HepG2 (cell line): ENCODE results near the gene JAZF1. TPM values are rescaled to one million over a fixed set of nuclear protein-coding genes. Genes with fewer than 3 reads are reported as not detected.

Source experiments
- ATAC-seq: fragments of 200-7000 bp; cut with Tn5 transposase; 3 replicates; pipeline ENCODE4 v1.9.1; 2020; ENCODE audit warnings: mild to moderate bottlenecking, moderate library complexity
- BruUV-seq: library from RNA; stranded (reverse); fragments of 400-500 nt; replicated peaks from 2 replicates; lab custom pipeline; 2021; lab: Mats Ljungman, UMichigan
- CTCF ChIA-PET: fragments of 300-600 bp; formaldehyde crosslinking; extraction: SDS; loops from one replicate; lab custom pipeline; 2021; ENCODE audit warnings: low total read pairs, inconsistent platforms, low intra/inter-chr PET ratio; lab: Yijun Ruan, JAX
- POLR2A ChIA-PET: fragments of 350-600 bp; sonication (Branson Sonifier 250); formaldehyde crosslinking; loops from one replicate; lab custom pipeline; 2020; ENCODE audit warnings: antibody characterized with exemption, inconsistent platforms; lab: Yijun Ruan, JAX
- DNase-seq: peaks from one replicate; pipeline ENCODE4 v3.0.0-alpha.2; 2015; ENCODE audit warnings: low spot score
- FAIRE-seq: peaks from 3 replicates; lab custom pipeline; 2011; peaks lifted over from hg19 to GRCh38; lab: Jason Lieb, UNC
- H2AFZ ChIP-seq: one replicate; pipeline ENCODE4 v1.6.1; 2011; ENCODE audit warnings: low read length, inconsistent platforms
- H3K27ac ChIP-seq: fragments of 300-600 bp; 3 replicates; pipeline ENCODE4 v1.8.0; 2011; ENCODE audit warnings: mixed run types, mild to moderate bottlenecking, mixed read lengths, low read length, inconsistent platforms; ENCODE audit not compliant: insufficient read depth; ENCODE audit errors: extremely low read length
- H3K27me3 ChIP-seq, 2 experiments: fragments of 200-600 bp in 1 of 2; 2 replicates in 1 of 2; 3 replicates in 1 of 2; pipeline versions ENCODE4 v1.6.0 to v1.8.0; 2011; ENCODE audit warnings: low read length in 2 of 2, mild to moderate bottlenecking in 2 of 2, moderate library complexity in 2 of 2, inconsistent platforms in 1 of 2; ENCODE audit not compliant: insufficient read depth in 2 of 2, control insufficient read depth in 1 of 2
- H3K36me3 ChIP-seq, 2 experiments: fragments of 200-600 bp in 1 of 2; replicated peaks in 1 of 2; 2 replicates in 1 of 2; 3 replicates in 1 of 2; pipeline versions ENCODE4 v1.5.1 to v1.8.0; 2011; ENCODE audit warnings: low read length in 2 of 2, inconsistent platforms in 1 of 2; ENCODE audit not compliant: insufficient read depth in 2 of 2, control insufficient read depth in 1 of 2
- H3K4me1 ChIP-seq: 2 replicates; pipeline ENCODE4 v1.5.1; 2012; ENCODE audit warnings: low read length, inconsistent platforms; ENCODE audit not compliant: insufficient read depth
- H3K4me2 ChIP-seq: 2 replicates; pipeline ENCODE4 v1.6.0; 2011; ENCODE audit warnings: low read depth, low read length, inconsistent platforms
- H3K4me3 ChIP-seq, 3 experiments: fragments of 200-600 bp in 1 of 3; sonication (generic), shearing (Covaris generic) in 1 of 3; replicated peaks in 1 of 3; 2 replicates each; pipeline ENCODE4 v1.5.1; 2011 to 2016; ENCODE audit warnings: low read length in 3 of 3, inconsistent platforms in 2 of 3, low read depth in 2 of 3, mild to moderate bottlenecking in 2 of 3, control low read depth in 1 of 3, mixed read lengths in 1 of 3; ENCODE audit not compliant: insufficient read depth in 1 of 3
- H3K79me2 ChIP-seq: one replicate; pipeline ENCODE4 v1.6.1; 2011; ENCODE audit warnings: low read length, inconsistent platforms; ENCODE audit not compliant: insufficient read depth
- H3K9ac ChIP-seq: 2 replicates; pipeline ENCODE4 v1.6.0; 2011; ENCODE audit warnings: mild to moderate bottlenecking, low read depth, low read length, inconsistent platforms; ENCODE audit not compliant: insufficient read depth
- H3K9me3 ChIP-seq: 2 replicates; pipeline ENCODE4 v1.5.1; 2012; ENCODE audit warnings: mild to moderate bottlenecking, low read length
- H4K20me1 ChIP-seq: 2 replicates; pipeline ENCODE4 v1.6.0; 2011; ENCODE audit warnings: inconsistent platforms, mild to moderate bottlenecking, low read length, moderate library complexity; ENCODE audit not compliant: insufficient read depth
- ELF3 ChIP-seq: IDR thresholded peaks from 2 replicates; pipeline ENCODE4 v1.6.1; 2016; ENCODE audit warnings: missing genetic modification reagents, missing compliant biosample characterization
- FOXK1 ChIP-seq: sonication (generic); formaldehyde crosslinking; IDR thresholded peaks from 2 replicates; pipeline ENCODE4 v1.4.0; 2020; ENCODE audit warnings: low read depth, missing genetic modification reagents, borderline replicate concordance
- HNF1B ChIP-seq: sonication (generic); formaldehyde crosslinking; IDR thresholded peaks from 2 replicates; pipeline ENCODE4 v1.5.1; 2020; ENCODE audit warnings: mild to moderate bottlenecking, moderate library complexity, missing genetic modification reagents
- HOXA5 ChIP-seq: sonication (generic); formaldehyde crosslinking; IDR thresholded peaks from 2 replicates; pipeline ENCODE4 v1.4.0; 2020; ENCODE audit warnings: missing genetic modification reagents
- LCORL ChIP-seq, 2 experiments: fragments of 450-650 bp in 1 of 2; sonication (generic) in 1 of 2; formaldehyde crosslinking in 1 of 2; IDR thresholded peaks; 2 replicates each; pipeline versions ENCODE4 v1.5.0 to v1.6.1; 2017 to 2020; ENCODE audit warnings: antibody characterized with exemption in 1 of 2, missing genetic modification reagents in 1 of 2
- POLR2AphosphoS5 ChIP-seq: IDR thresholded peaks from 2 replicates; pipeline ENCODE4 v1.6.1; 2012; ENCODE audit warnings: low read depth, low read length
- SIN3A ChIP-seq: IDR thresholded peaks from 2 replicates; pipeline ENCODE4 v1.6.1; 2011; ENCODE audit warnings: low read depth, mild to moderate bottlenecking, control low read depth, low read length, borderline replicate concordance
- SMC3 ChIP-seq: IDR thresholded peaks from 2 replicates; pipeline ENCODE4 v1.6.1; 2011; ENCODE audit warnings: low read length, improper control_type of control experiment
- STAG1 ChIP-seq: sonication (generic); formaldehyde crosslinking; IDR thresholded peaks from 2 replicates; pipeline ENCODE4 v1.4.0; 2020; ENCODE audit warnings: missing genetic modification reagents
- ZBTB38 ChIP-seq: sonication (generic); formaldehyde crosslinking; IDR thresholded peaks from 2 replicates; pipeline ENCODE4 v1.5.1; 2020; ENCODE audit warnings: mild to moderate bottlenecking, missing genetic modification reagents
- ZNF253 ChIP-seq: sonication (generic); formaldehyde crosslinking; IDR thresholded peaks from 2 replicates; pipeline ENCODE4 v1.8.0; 2022; ENCODE audit warnings: mild to moderate bottlenecking, missing genetic modification reagents, borderline replicate concordance
- ZNF276 ChIP-seq: sonication (generic); formaldehyde crosslinking; IDR thresholded peaks from 2 replicates; pipeline ENCODE4 v1.4.0; 2020; ENCODE audit warnings: mild to moderate bottlenecking, low read depth, missing genetic modification reagents
- ZNF552 ChIP-seq: sonication (generic); formaldehyde crosslinking; IDR thresholded peaks from 2 replicates; pipeline ENCODE4 v1.9.0; 2022; ENCODE audit warnings: missing genetic modification reagents, mild to moderate bottlenecking, borderline replicate concordance
- ZNF614 ChIP-seq: IDR thresholded peaks from 2 replicates; pipeline ENCODE4 v1.6.1; 2018; ENCODE audit warnings: missing biosample characterization, missing genetic modification reagents, inconsistent platforms, borderline replicate concordance
- ZNF720 ChIP-seq: sonication (generic); formaldehyde crosslinking; IDR thresholded peaks from 2 replicates; pipeline ENCODE4 v1.4.0; 2020; ENCODE audit warnings: missing genetic modification reagents
- ZNF792 ChIP-seq: IDR thresholded peaks from 2 replicates; pipeline ENCODE4 v1.6.1; 2016
- WGBS: methylation state at CpG from one replicate; pipeline ENCODE4 v1.1.6; 2017; ENCODE audit warnings: low lambda C conversion rate; 5-methylcytosine and 5-hydroxymethylcytosine counted together
- in situ Hi-C: cut with HindIII; loops from 2 replicates; pipeline ENCODE4 v1.10.0; 2017; ENCODE audit warnings: low pct_unique_long_range_greater_than_20kb; ENCODE audit not compliant: extremely low pct_ligation_motif_present
- intact Hi-C: fragments of 100-400 bp; cut with micrococcal nuclease; formaldehyde crosslinking; loops from one replicate; pipeline ENCODE4 v1.10.0; 2022; ENCODE audit not compliant: unreplicated experiment
- polyA plus RNA-seq, 8 experiments: library from polyadenylated mRNA; depleted of rRNA in 3 of 8; stranded (reverse) in 7 of 8; unstranded in 1 of 8; fragments of >200 nt; fragmentation: Illumina TruSeq in 4 of 8; extraction: Trizol in 4 of 8; gene quantifications; 2 replicates each; pipeline versions ENCODE4 v1.2.1 to v1.2.3, GENCODE V29; 2011 to 2016; ENCODE audit warnings: low read depth in 4 of 8, missing spikeins in 1 of 8, mixed read lengths in 1 of 8; ENCODE audit not compliant: insufficient read depth in 1 of 8
- total RNA-seq, 5 experiments: library from RNA; depleted of rRNA; stranded (reverse); fragments of >200 nt; fragmentation: Illumina TruSeq; extraction: Trizol; gene quantifications; 2 replicates each; pipeline ENCODE4 v1.2.3, GENCODE V29; 2016; ENCODE audit warnings: low read depth in 1 of 5
- TF ChIP-seq, protein P1 (sequence below): sonication (generic); formaldehyde crosslinking; IDR thresholded peaks from 2 replicates; pipeline ENCODE4 v1.8.0; 2022; ENCODE audit warnings: low read depth, missing genetic modification reagents
- TF ChIP-seq, protein P2 (sequence below): fragments of 450-650 bp; IDR thresholded peaks from 2 replicates; pipeline ENCODE4 v1.6.1; 2017

Gene JAZF1
- total and polyA plus RNA-seq, 2 of the 13 experiments (the other 11 are each of a cell fraction or from before 2014, with no cell fraction given): not detected

- Histone ChIP-seq H3K27me3 (peaks cover 0 to 6% of the 10 kb centered on the region in 2 experiments; a peak in 2 of 5 replicates), H3K4me2 (no peak overlapping the region), H2AFZ (no peak overlapping the region), H3K79me2 (no peaks in the 10 kb centered on the region), H4K20me1 (0 out of 2 replicates have a peak, but pooled peaks cover 2% of the 10 kb centered on the region), H3K9me3 (no peaks in the 10 kb centered on the region), H3K27ac (no peak overlapping the region), H3K36me3 (no peaks in the 10 kb centered on the region), H3K4me1 (no peaks in the 10 kb centered on the region), H3K9ac (no peak overlapping the region), H3K4me3 (no peak overlapping the region)
- CTCF ChIA-PET: interaction anchor here (1.3 kb wide), 1 partner anchor 882 kb away, joined by 5 read pairs; no protein-coding TSS in a partner anchor
- intact Hi-C loops (loop anchor here (1.0 kb wide), 1 partner anchor 16 kb away; no protein-coding TSS in a partner anchor), in situ Hi-C loops (no loop called here)
- DNase-seq (peak; percentile 24), ATAC-seq (no peak), FAIRE-seq (peak; percentile 77)
- no TSS peak for BruUV-seq
- POLR2A ChIA-PET: interaction anchor here (0.6 kb wide), 1 partner anchor 12 kb away, joined by 3 read pairs; no protein-coding TSS in a partner anchor
- 14% methylated on average over 7 of the region's 7 CpGs for WGBS
- TF ChIP-seq ZNF276 (CRISPR knock-in tag): no peak
- TF ChIP-seq, protein P1, sequence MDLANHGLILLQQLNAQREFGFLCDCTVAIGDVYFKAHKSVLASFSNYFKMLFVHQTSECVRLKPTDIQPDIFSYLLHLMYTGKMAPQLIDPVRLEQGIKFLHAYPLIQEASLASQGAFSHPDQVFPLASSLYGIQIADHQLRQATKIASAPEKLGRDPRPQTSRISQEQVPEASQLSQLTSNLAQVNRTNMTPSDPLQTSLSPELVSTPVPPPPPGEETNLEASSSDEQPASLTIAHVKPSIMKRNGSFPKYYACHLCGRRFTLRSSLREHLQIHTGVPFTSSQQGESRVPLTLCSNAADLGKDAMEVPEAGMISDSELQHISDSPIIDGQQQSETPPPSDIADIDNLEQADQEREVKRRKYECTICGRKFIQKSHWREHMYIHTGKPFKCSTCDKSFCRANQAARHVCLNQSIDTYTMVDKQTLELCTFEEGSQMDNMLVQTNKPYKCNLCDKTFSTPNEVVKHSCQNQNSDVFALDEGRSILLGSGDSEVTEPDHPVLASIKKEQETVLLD (CRISPR knock-in tag): no peak
- TF ChIP-seq SIN3A: no peak
- TF ChIP-seq SMC3: peak; percentile 50; the same call in 1 of the 2 replicates
- TF ChIP-seq FOXK1 (CRISPR knock-in tag): no peak
- TF ChIP-seq ZNF792: no peak
- peak; percentile 33; the same call in 1 of the 2 replicates for TF ChIP-seq STAG1
- TF ChIP-seq ZNF253: no peak
- no peak for TF ChIP-seq ZBTB38 (CRISPR knock-in tag)
- TF ChIP-seq, protein P2, sequence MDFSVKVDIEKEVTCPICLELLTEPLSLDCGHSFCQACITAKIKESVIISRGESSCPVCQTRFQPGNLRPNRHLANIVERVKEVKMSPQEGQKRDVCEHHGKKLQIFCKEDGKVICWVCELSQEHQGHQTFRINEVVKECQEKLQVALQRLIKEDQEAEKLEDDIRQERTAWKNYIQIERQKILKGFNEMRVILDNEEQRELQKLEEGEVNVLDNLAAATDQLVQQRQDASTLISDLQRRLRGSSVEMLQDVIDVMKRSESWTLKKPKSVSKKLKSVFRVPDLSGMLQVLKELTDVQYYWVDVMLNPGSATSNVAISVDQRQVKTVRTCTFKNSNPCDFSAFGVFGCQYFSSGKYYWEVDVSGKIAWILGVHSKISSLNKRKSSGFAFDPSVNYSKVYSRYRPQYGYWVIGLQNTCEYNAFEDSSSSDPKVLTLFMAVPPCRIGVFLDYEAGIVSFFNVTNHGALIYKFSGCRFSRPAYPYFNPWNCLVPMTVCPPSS: no peak
- no peak for TF ChIP-seq ZNF720
- TF ChIP-seq ELF3 (CRISPR knock-in tag): no peak
- no peak for TF ChIP-seq ZNF614 (CRISPR knock-in tag)
- TF ChIP-seq HNF1B (CRISPR knock-in tag): no peak
- no peak for TF ChIP-seq LCORL (IDR thresholded peaks at IDR 0.05)
- no peak for TF ChIP-seq LCORL (CRISPR knock-in tag; IDR thresholded peaks at IDR 0.05)
- TF ChIP-seq HOXA5: no peak
- no peak for TF ChIP-seq POLR2AphosphoS5
- TF ChIP-seq ZNF552 (CRISPR knock-in tag): no peak
Measured at GRCh38 chr7:28078036-28078901, 102.3 kb downstream of the JAZF1 start.
